GM19467 (cell line): ENCODE measurements around the gene SMOC2.
"Not testable (repeated sequence)": the region's sequence is repeated elsewhere in the genome, so short reads cannot be mapped to it uniquely, and the experiment has no call there.

Experiments
- ATAC-seq: cut with Tn5 transposase; IDR thresholded peaks from one replicate; pipeline ENCODE4 v1.9.1; 2021; ENCODE audit warnings: mild to moderate bottlenecking, moderate library complexity; ENCODE audit not compliant: unreplicated experiment

Gene SMOC2

GRCh38 chr6:168699631-168700295 lies 258.8 kb downstream of the SMOC2 start:
- no peak for ATAC-seq

- no peak for ATAC-seq
Observed at GRCh38 chr6:168700880-168701279, 259.9 kb downstream of the SMOC2 start.

- no peak for ATAC-seq
Observed at GRCh38 chr6:168703990-168704389, 263.0 kb downstream of the SMOC2 start.

- no peak for ATAC-seq
Observed at GRCh38 chr6:168704678-168705077, 263.7 kb downstream of the SMOC2 start.

GRCh38 chr6:168705271-168705670 lies 264.3 kb downstream of the SMOC2 start:
- ATAC-seq: not testable (repeated sequence)

GRCh38 chr6:168706471-168707177 lies 265.6 kb downstream of the SMOC2 start:
- no peak for ATAC-seq

GRCh38 chr6:168708526-168708925 lies 267.5 kb downstream of the SMOC2 start:
- no peak for ATAC-seq

- ATAC-seq: no peak
Observed at GRCh38 chr6:168708984-168709383, 268.0 kb downstream of the SMOC2 start.

GRCh38 chr6:168709390-168709789 lies 268.4 kb downstream of the SMOC2 start:
- no peak for ATAC-seq

- ATAC-seq: no peak
Observed at GRCh38 chr6:168709991-168710390, 269.0 kb downstream of the SMOC2 start.

GRCh38 chr6:168711049-168711640 lies 270.2 kb downstream of the SMOC2 start:
- no peak for ATAC-seq

- no peak for ATAC-seq
Observed at GRCh38 chr6:168711666-168712300, 270.8 kb downstream of the SMOC2 start.

- ATAC-seq: no peak
Observed at GRCh38 chr6:168712993-168713392, 272.0 kb downstream of the SMOC2 start.

GRCh38 chr6:168713839-168714238 lies 272.9 kb downstream of the SMOC2 start:
- ATAC-seq: no peak

- no peak for ATAC-seq
Observed at GRCh38 chr6:168714547-168715260, 273.7 kb downstream of the SMOC2 start.

GRCh38 chr6:168715643-168716481 lies 274.9 kb downstream of the SMOC2 start:
- ATAC-seq: no peak

GRCh38 chr6:168716581-168716980 lies 275.6 kb downstream of the SMOC2 start:
- no peak for ATAC-seq

- ATAC-seq: no peak
Observed at GRCh38 chr6:168717491-168717890, 276.5 kb downstream of the SMOC2 start.
